ENCODE data around the gene SNX5.

Gene SNX5

DNA sequence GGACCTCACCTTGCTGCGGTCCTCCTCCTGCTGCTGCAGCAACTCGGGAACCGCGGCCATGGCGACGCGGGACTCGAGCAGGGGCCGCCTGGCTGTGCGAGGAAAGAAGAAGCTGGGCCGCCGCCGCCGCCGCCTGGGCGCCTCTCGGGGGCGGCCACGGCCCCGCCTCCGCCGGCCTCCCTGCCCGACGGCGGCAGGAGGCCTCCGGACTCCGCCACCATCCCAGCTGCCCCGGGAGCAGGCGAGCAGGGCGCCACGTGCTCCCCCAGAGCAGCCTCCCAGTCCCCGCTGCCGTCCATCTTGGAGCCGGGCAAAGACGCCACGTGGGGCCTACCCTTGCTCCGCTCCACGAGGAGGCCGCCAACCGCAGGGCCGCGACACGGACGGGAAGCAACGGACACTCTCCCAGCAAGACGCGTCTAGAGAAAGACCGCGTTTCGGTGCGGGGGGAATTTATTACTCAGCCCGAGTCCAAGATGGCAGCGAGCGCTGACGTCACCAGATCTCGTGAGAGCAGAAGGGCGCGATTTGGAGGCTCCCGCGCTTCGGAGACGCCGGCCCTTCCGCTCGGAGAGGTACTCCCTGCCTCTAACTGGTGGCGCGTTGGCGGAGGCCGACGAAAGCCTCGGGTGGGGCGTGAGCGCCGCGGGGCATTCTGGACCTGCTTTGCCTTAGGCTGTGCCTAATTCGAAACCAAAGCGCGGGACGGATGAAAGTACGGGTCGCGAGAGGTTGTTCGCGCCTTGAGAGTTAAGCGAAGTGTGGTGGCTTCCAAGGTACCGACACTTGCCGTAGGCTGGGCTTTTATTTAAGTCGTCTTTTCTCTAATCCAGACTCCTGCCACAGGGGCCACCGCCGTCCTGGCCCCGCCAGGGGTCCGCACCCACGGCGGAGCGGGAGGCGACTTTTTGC lies at the start of gene SNX5, which contains the start of gene MGME1:
TSS of gene SNX5 (minus strand) at position 429 of the 912 bp plus-strand sequence. CDS start at position 60, 369 bp downstream.
TSS of gene MGME1 (plus strand) at position 653 of the 912 bp plus-strand sequence. CDS start 842 bp downstream, outside the sequence.
- peak; percentile 99 for DNase-seq

DNA sequence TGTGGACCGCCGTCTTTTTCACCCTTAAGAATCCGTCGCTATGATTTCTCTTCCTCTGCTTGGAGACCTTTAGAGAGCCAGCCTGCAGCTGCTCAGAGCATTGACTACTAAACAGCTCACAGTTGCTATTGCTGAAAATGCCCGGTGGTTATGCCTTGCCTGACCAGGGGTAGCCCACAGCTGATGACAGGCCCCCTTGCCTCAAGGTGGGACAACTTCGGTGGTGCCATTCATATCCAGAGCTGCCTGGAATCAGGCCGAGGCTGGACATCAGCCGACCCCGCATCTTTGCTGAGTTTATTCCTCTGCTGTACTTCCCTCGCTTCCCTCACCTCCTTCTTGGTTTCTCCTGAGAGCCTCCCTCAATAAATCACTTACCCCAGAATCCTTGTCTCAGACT lies 49.5 kb upstream of the SNX5 start:
- no peak for DNase-seq

DNA sequence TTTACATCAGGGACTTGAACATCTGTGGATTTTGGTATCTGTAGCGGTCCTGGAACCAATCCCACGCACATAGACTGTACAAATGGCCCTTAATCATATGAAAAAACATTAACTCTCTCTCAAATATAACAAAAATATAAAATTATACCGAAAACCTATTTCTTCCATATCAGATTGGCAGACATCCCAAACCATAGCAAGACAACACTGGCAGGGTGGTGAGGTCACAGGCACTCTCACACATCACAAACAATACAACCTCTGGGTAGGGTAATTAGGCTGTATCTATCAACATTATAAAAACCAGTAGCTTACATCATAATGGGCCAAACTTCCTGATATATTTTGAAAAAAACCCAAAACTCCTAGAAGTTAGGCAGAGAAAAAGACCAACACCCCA lies 48.2 kb upstream of the SNX5 start:
- DNase-seq, result no peak

DNA sequence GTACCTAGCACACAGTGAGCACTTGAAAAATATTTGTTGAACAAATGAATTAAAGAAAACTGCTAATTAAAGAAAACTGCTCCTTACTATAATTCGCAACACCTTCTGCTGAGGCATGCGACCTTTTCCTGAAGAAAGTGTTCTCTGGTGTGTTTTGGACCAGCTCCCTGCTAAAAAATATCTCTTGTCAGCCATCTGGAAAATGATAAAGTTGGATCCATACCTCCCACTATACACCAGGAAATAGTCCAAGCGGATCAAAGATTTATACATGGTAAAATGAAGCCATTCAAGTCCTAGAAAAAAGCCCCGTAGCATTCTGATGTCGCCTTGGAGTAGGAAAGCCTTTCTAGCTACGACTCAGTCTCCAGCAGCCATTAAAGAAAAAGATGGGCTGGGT lies 45.8 kb upstream of the SNX5 start:
- no peak for DNase-seq

DNA sequence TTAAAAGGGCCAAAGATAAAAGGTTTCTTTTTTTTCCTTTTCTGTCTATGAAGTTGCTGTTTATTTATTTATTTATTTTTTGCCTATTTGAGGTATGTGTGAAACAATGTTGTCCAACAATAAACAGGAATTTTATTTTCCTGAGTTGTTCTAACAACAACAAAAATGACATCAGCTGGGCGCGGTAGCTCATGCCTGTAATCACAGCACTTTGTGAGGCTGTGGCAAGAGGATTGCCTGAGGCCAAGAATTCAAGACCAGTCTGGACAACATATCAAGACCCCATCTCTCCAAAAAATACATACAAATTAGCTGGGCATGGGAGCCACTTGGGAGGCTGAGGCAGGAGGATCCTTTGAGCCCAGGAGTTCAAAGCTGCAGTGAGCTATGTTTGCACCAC lies 44.3 kb upstream of the SNX5 start:
- DNase-seq, result no peak

DNA sequence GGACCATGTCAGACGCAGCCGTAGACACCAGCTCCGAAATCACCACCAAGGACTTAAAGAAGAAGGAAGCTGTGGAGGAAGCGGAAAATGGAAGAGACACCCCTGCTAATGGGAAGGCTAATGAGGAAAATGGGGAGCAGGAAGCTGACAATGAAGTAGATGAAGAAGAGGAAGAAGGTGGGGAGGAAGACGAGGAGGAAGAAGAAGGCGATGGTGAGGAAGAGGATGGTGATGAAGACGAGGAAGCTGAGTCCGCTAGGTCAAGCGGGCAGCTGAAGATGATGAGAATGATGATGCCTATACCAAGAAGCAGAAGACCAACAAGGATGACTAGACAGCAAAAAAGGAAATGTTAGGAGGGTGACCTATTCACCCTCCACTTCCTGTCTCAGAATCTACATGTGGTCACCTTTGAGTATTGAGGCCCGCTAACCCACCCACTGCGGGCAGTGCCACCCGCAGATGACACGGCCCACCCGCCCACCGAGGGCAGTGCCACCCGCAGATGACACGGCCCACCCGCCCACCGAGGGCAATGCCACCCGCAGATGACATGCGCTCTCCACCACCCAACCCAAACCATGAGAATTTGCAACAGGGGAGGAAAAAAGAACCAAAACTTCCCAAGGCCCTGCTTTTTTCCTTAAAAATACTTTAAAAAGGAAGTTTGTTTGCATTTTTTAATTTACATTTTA lies 43.5 kb upstream of the SNX5 start:
- no peak for DNase-seq

DNA sequence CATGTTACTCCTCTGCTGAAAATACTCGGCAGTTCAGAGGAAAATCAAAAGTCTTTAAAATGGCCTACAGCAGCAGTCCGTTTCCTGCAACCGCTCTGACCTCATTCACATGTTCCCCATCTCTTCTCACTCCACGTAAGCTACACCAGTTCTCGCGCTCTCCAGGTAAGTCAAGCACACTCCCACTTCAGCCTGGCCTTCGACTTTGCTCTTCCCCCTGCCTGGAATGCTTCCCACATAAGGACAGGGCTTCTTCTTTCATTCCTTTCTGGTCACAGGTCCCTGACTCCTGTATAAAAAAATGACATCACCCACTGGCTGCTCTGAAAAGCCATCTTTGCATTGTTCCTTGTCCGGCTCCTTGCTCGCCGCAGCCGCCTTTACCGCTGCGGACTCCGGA lies 42.9 kb upstream of the SNX5 start:
- DNase-seq, result no peak

DNA sequence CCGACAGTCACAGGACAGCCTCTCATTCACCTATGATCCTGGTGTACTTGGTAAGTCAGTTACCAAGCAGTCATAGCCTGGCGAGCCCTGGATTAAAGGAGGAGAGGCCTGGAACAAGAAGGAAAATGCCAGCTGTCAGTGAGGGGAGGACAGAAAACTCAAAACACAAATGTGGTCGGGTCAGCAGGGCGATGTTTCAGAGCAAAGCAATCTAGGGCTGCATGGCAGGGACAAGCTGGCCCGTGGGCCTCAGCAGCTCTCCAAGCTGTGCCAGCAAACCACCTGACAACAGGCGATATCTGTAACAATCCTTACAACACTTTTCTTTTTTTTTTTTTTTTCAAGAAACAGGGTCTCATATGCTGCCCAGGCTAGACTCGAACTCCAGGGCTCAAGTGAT lies 40.5 kb upstream of the SNX5 start:
- DNase-seq, result no peak

DNA sequence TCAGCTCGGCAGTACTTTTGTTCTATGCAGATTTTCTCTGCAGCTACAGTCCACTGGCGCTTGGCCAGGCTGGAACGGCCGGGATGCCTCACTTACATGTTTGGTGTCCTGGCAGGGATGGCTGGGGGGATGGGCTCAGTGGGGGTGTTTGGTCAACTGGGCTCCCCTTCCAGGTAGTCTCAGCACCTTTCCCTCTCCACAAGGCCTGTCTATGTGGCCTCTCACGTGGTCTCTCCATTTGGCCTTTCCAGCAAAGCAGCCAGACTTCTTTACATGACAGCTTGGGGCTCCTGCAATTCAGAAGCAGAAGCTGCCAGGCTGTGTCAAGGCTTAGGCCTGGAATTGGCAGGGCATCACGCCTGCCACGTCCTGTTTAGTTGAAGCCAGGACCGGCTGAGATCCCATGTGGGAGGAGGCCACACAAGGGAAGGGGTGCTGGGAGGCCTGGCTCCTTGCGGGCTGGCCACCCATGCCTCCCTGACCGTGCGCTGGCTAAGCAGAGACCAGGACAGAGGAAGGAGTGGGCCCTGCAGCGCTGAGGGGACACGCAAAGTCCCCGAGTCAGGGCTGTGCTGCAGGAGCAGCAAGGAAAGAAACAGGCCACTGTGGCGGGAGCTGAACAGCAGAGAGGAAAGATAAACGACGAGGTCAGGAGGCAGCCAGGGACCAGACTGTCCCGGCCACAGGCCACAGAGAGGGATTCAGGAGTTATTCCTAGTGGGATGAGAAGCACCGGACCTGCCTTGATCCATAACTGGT lies 39.1 kb upstream of the SNX5 start:
- no peak for DNase-seq

DNA sequence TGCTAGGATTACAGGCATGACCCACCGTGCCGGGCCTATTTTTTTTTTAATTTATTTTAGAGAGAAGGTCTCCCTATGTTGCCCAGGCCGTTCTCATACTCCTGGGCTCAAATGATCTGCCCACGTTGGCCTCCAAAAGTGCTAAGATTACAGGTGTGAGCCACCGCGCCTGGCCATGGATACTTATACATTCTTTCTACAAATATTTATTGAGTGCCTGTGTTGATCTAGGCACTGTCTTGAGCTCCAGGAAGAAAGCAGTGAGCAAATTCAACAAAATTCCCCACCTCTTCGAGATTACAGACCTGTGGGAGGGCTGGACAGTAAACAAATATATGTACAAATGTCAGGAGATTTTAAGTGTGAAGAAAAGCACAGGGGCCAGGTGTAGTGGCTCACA lies 38.1 kb upstream of the SNX5 start:
- peak; percentile 10 for DNase-seq

DNA sequence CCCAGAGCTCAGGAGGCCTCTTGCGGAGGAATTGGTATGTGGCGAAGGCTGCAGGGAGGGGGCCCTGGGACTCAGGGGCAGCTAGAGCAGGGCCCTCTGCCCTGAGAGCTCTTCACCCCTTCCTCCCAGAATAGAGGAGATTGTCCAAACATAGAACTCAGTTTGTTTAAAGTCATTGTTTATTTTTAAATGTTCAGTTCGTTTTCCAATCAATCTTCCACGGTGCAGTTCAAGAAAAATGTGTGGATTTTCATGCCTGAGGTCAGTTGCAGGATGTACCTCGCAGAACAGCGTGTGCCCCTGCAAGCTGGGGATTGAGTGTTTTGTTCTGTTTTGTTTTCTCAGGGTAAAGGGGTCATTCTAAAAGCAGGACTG lies 37.4 kb upstream of the SNX5 start:
- no peak for DNase-seq

DNA sequence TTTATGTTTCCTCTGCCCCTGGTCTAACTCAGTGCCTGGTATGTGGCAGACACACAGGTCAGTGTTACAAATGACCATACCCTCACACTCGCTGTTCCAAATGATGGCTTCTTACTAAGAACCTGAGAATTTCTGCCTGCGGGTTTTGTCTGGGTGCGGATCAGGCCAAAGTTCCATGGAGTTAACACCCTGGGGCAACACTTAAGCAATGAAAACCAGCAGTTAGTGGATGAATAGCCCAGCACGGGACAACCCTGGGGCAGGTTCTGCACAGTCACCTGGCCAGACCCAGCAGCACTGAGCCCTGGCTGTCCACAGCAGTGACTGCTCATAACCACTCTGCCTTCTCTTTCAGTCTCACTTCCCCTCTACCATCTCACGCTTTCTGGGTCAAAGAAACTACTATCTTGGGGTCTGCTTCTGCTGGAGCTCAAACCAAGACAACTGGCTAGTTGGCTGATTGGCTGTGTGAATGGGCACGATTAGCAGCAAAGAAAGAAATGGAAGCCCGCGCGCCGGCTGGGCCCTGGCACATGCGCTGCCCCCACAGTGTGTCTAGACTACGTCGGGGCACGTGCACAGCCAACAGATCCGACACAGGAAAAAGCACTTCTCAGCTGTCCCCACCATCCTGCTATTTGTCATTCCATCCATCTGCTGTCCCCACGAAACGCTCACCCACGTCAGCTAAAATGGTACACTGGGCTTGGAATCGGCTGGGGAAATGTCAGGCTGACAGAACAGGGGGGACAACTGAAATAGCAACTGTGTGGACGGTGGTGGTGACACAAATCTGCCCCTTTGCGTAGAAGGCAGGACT lies 36.8 kb upstream of the SNX5 start:
- peak; percentile 31 for DNase-seq

DNA sequence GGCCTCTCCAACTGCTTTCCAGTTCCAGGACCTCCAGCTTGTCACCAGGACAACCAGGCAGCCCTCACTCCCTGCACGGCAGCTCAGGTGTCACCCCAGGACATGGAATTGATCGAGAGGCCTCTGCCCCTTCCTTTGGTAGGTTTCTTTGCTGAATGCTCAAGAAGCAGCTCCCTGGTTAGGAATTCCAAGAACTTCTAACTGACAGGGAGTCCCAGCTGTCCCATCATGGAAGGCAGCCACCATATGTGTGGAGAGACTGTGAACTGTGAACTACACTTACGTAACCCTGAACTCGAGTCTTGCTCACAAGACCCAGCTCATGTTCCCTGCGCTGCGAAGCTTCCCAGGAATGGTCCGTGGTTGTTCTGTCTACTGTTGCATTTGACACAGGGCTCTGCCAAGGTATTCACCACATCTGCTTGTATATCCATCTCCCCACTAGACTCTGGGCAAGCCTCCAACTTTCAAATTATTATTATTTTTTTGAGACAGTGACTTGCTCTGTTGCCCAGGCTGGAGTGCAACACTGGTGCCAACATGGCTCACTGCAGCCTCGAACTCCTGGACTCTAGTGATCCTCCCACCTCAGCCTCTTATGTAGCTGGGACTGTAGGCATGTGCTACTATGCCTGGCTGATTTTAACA lies 35.9 kb upstream of the SNX5 start:
- no peak for DNase-seq

DNA sequence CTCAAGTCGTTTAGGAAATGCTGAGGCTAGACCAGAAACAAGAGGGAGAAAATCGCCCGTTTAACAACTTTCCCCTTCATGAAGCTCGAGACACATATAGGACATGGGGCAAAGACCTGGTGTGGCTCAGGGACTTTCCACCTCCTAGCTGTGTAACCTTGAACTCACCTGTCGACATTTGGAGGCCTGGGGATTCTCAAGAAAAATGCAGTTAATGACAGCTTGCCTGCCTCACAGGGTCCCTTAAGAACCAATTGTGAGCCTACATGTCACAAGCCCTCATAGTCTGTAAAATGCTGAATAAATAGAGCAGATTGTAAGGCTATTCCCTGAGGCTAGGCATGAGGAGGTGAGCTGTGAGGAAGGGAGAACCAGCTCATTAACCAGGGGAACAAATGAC lies 35.3 kb upstream of the SNX5 start:
- no peak for DNase-seq

DNA sequence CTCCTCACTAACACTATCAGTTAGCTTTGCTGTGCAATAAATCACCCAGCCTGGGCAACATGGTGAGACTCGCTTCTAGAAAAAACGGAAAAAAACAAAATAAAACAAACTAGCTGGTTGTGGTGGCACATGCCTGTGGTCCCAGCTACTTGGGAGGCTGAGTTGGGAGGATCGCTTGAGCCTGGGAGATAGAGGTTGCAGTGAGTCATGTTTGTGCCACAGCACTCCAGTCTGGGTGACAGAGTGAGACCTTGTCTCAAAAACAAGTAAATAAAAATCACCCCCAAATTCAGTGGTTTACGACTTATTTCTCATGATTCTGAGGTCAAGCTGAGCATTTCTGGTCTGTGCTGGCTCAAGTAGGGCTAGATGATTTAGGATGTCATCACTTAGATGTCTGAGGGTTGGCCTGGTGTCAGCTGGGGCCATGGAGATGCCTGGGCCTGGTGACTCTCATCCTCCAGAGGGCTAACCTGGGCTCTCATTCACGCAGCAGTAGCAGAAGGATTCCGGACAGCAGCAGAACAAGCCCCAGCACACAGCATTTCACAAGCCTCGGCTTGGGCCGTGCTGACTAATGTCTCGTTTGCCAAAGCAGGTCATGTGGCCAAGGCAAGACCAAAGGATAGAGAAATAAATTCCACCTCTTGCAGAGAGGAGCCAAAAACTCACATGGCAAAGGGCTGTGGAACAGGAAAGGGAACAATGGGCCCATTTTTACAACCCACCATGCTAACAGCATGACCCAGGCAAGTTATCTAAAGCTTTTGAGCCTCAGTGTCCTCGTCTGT lies 32.7 kb upstream of the SNX5 start:
- no peak for DNase-seq

DNA sequence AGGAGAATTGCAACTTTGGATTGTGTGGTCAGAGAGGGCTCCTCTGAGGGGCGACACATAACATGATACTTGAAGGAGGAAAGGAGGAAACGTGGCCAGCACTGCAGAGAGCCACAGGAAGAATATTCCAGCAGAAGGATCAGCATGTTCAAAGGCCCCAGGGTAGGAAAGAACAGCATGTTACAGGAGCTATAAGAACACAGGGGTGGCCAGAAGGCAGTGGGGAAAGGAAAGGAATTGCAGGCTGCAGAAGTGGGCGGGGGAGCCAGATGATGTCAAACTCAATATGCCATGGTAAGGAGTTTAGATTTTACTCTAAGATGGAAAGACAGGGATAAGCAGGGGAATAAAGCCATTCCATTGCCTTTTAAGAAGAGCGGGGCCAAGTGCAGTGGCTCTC lies 31.0 kb upstream of the SNX5 start:
- no peak for DNase-seq

DNA sequence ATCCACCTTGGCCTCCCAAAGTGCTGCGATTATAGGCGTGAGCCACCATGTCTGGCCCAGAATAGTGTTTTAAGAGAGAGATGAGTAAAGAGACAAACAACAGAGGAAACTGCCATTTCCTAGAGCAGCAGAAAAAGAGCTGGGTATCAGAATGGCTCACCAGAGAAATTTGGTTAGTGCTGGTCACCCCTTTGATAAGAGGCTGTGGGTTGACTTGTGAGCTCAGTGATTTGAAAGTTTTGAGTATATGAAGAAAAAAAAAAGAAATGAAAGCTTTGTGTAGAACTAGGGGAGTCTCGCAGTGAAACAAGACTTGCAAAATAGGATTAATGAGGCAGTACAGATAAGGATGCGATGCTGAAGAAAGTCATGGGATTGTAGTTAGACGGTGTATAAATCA lies 29.9 kb upstream of the SNX5 start:
- DNase-seq, result no peak

DNA sequence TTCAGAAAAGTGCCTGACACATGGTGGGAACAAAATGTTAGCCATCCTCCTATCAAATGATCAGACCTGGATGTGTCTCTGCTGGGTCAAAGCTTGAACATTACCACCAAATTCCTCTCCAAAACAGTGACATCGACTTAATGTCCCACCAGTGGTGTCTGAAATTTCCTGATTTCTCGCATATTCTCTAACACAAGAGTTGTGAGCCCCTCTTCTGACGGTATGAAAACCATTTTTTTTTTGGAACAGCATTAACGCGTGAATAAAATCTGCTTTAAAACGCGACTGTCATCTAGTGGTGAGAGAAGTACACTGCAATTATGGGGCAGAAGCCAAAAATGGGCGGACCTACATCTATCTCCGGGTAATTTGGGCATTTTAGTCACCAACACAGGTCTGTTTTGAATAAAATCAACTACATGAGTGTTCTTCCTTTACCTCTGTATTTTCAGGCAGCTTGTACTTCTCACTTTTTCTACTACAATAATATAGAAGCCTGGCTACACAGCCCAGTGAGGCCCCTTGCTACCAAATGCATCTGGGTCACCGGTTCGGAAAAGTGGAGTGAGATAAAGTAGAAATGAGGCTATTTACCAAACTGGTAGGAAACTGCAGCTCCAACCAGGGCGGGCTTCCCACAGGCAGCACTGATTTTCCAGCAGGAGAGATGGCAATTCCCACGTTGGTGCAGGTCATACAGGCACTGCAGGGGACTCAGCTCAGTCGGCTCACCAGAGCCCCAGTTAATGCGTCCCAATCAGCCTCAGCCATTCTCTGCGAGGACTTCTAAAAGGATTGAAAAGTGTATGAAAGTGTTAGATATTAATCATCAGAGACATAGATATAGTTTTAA lies 27.6 kb upstream of the SNX5 start:
- DNase-seq, result peak; percentile 51

DNA sequence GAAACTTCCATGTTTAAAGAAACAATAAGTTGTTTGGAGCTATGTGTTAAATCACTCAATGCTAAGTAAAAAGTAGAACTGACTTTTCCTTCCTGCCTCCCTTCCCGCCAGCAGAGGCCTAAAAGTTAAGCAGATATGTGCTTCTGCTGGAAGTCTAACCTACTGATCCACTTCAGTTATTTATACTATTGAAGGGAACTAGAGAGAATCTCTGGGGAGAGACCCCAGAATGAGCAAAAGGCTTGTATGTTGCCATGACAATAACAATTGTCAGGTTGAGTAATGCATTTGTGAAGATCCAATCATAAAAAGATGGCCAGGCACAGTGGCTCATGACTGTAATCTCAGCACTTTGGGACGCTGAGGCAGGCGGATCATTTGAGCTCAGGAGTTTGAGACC lies 25.0 kb upstream of the SNX5 start:
- DNase-seq, result no peak

DNA sequence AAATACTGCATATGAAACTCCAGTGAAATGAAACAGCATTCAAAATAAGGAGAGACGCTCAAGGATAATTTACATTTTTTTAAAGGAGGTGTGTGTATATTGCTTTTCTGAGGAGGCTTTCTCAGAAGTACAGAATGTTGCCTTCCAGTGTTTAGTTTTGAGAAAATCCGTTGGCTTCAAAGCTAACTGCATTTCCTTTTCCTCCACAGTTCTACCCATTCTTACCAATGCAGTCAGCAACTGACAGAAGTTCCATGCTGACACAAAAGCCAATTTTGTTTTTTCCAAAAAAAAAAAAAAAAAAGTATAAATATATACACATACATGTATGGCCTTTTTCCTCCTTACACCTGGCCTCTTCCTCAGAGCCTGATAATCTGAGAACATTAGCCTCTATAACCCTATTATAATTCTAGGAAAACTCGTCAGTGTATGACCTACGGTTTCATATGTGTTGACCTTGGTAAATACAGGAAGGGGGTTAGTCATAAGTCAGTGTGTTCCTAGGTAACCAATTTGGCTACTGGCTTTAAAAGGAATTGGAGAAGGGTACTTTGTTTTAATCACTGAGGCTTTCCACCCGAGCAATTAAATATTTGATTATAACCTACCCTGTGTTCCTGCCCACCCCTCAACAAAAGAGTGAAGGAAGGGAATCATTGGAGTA lies 24.4 kb upstream of the SNX5 start:
- peak; percentile 64 for DNase-seq
